ENCODE data around the gene YAF2.

- no peak for TF ChIP-seq CTCF (IDR thresholded peaks at IDR 0.05)
- TF ChIP-seq EZH2 (IDR thresholded peaks at IDR 0.05; ENCODE audit: borderline replicate concordance, insufficient read depth, low read depth, low read length, poor library complexity, severe bottlenecking), result no peak
These were observed 25.0 kb downstream of the YAF2 start for GRCh38 chr12:42213023-42213422.
